SH-SY5Y (cell line): ENCODE results near the gene CD82.
A peak's percentile ranks its signal among the peaks of the same experiment; 100 is the strongest.

Experiments used
- GATA2 ChIP-seq: IDR thresholded peaks from 2 replicates; pipeline ENCODE4 v1.6.1; 2011; ENCODE audit warnings: mild to moderate bottlenecking, low read depth, low read length
- GATA3 ChIP-seq: IDR thresholded peaks from 2 replicates; pipeline ENCODE4 v1.6.1; 2011; ENCODE audit warnings: low read depth, mild to moderate bottlenecking, low read length, moderate library complexity

The CD82 gene

GRCh38 chr11:44651535-44652155 lies 86.2 kb downstream of the CD82 start:
- TF ChIP-seq GATA3 (no peak), GATA2 (no peak)

- no peak for TF ChIP-seq GATA2
- no peak for TF ChIP-seq GATA3
These were observed 87.6 kb downstream of the CD82 start for GRCh38 chr11:44652901-44653644.

- no peak for TF ChIP-seq GATA3
- TF ChIP-seq GATA2: no peak
These were observed 88.6 kb downstream of the CD82 start for GRCh38 chr11:44654057-44654456.

GRCh38 chr11:44654596-44654995 lies 89.1 kb downstream of the CD82 start:
- TF ChIP-seq GATA3 (no peak), GATA2 (no peak)

- TF ChIP-seq GATA3: no peak
- TF ChIP-seq GATA2: no peak
These were observed 92.5 kb downstream of the CD82 start for GRCh38 chr11:44657836-44658505.

- TF ChIP-seq GATA2: peak; percentile 74
- TF ChIP-seq GATA3: no peak
These were observed 93.0 kb downstream of the CD82 start for GRCh38 chr11:44658506-44658850.

GRCh38 chr11:44659641-44660040 lies 94.2 kb downstream of the CD82 start:
- TF ChIP-seq GATA3 (no peak), GATA2 (no peak)

- no peak for TF ChIP-seq GATA2
- no peak for TF ChIP-seq GATA3
These were observed 95.9 kb downstream of the CD82 start for GRCh38 chr11:44661311-44661717.
